M059J (cell line): ENCODE results near the gene TAF1C. TPM values are rescaled to one million over a fixed set of nuclear protein-coding genes. Genes with fewer than 3 reads are reported as not detected.

Experiments used
- DNase-seq: peaks from one replicate; pipeline ENCODE4 v3.0.0-alpha.2; 2012; ENCODE audit warnings: low read depth
- total RNA-seq: library from RNA; depleted of rRNA; stranded (reverse); fragments of >200 nt; shearing (Covaris generic); gene quantifications from 2 replicates; pipeline ENCODE4 v1.2.3, GENCODE V29; 2014

TAF1C gene
- total RNA-seq, 1 experiment from 2014 or later = 15.1 TPM

DNA sequence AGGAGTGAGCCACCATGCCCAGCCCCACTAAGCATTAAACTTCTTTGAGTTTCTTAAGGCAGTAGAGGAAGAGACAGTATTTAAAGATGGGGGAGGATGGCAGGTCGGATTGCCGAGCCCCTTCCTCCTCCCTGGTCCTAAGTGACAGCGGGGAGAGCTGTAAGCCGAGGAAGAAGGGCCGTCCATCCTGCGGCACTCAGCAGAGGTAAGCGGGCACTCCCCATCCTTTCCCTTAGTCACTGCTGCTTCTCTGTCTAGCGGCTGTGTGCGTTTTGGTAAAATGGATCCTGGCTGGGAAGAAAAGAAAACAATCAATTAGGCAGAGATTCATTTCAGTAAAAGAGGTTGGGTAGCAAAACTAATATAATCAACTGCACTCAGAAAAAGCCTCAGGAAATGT is 27.9 kb downstream of the TAF1C start:
- no peak for DNase-seq

DNA sequence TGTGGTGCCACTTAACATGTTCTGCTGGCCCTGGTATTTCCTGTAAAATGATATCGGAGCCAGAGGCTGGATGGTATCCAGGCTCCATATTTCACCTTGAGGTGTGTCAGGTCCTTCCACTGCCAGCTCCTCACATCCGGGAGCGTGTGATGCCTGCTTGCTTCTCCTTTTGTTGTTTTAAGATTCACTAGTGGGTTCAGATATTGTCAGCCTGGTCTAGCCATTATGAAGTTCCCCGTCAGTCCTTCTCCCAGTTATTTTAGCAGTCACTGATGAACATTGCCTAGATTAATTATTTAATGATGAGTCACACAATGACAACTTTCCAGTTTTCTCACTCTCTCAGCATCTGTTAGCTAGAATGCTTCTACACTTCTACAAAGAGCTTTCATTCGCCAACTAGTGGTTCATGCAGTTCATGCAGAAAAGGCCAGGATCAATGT is 30.5 kb downstream of the TAF1C start:
- peak; percentile 61 for DNase-seq

DNA sequence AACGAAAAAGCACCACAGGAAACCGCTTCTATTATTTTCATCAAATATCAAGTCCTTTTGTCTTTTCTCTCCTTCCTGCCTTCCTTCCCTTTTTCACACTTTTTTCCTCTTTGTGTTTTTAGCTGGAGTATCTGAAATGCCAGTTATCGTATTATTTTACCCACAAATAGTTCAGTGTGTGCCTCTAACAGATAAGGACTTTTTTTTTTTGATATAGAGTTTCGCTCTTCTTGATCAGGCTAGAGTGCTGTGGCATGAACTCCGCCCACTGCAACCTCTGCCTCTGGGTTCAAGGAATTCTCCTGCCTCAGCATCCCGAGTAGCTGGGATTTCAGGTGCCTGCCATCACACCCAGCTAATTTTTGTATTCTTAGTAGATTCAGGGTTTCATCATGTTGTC is 31.1 kb downstream of the TAF1C start:
- DNase-seq = no peak

DNA sequence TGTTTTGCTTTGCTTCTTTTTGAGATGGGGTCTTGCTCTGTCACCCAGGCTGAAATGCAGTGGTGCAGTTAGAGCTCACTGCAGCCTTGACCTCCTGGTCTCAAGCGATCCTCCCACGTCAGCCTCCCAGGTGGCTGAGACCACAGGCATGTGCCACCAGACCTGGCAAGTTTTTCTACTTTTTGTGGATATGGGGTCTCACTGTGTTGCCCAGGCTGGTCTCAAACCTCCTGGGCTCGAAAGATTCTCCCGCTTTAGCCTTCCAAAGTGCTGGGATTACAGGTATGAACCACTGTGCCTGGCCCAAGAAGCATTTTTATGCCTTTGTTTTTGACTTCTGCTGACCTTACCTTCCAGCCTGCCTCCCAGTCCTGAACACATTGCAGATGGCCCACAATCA is 31.6 kb downstream of the TAF1C start:
- DNase-seq = no peak

DNA sequence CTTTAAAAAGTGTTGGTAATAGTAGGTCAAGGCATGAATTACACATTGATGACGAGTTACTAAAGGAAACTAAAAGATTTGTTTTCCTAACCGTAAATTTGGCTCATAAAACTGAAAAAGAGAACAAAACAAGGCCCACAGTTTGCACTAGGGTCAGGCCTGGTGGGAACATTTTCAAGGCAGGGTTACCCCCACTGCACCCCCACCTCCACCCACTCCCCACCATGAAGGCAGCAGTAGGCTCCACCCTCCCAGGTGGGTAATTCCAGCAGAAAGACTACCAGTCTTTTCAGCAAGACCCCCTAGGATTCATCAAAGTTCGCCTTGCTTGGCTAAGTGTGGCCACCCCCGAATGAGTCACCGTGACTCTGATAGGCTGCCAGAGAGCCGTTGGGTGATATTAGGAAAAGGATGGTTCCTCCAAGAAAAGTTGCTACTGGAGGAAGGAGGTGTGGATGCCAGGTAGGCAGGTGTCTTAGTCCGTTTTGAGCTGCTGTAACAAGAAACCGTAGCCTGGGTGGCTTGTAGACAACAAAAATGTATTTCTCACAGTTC is 33.1 kb downstream of the TAF1C start:
- DNase-seq = no peak

DNA sequence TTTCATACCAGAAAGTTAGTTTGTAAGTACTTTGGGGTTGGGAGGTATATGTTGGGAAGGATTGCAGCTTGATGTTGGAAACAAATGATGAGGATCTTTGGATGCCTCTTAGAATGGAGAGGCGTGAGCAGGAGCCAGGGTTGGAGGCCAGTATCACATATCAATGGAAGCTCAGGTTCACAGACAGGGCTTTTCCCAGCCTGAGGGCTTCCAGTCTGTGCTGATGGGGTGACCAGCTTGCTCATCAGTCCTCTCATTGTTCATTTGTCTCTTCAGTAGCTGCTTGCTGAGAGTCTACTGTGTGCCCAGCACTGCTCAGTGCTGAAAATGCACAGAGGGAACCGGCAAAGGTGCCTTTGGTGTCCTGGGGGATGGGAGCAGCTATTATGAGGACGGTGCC is 35.9 kb downstream of the TAF1C start:
- DNase-seq = peak; percentile 16

DNA sequence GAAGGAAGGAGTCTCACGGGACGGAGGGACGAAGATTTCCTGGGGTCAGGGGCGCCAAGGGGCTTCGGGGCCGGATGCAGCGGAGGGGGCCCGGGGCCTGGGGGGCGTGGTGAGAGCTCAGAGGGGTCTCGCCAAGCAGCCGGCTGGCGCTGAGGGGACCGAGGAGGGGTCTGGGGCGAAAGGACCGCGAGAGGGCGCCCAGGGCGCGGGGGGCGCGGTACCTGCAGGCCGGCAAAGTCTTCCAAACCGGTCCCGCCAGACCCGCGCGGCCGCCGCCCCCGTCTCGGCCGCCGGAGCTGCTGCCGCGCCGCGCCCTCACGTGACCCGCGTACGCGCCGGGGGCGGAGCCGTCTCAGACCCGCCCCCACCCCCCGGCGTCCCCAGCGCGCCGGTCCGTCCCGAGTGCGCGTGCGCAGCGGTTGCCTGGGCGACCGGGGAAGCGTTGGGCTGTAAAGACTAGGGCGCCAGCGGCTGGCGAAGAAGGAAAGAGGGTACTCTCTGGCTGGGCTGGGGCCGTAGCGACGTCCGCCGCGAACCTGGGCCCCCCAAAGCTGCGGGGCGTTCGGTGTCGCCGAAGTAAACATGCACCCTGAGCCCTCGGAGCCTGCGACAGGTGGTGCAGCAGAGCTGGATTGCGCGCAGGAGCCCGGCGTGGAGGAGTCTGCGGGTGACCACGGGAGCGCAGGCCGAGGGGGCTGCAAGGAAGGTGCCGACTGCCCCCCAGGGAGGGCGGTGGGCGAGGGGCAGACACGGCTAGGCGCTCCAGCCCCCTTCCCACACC is 41.8 kb downstream of the TAF1C start, which contains the start of the genes DNAAF1 and HSDL1:
DNAAF1 (plus strand) TSS at position 450 of the 781 bp plus-strand sequence; CDS start at position 583, 133 bp downstream.
HSDL1 (minus strand) TSS at position 319 of the 781 bp plus-strand sequence. CDS start 13,856 bp downstream, outside the sequence.
- DNase-seq = peak; percentile 80

DNA sequence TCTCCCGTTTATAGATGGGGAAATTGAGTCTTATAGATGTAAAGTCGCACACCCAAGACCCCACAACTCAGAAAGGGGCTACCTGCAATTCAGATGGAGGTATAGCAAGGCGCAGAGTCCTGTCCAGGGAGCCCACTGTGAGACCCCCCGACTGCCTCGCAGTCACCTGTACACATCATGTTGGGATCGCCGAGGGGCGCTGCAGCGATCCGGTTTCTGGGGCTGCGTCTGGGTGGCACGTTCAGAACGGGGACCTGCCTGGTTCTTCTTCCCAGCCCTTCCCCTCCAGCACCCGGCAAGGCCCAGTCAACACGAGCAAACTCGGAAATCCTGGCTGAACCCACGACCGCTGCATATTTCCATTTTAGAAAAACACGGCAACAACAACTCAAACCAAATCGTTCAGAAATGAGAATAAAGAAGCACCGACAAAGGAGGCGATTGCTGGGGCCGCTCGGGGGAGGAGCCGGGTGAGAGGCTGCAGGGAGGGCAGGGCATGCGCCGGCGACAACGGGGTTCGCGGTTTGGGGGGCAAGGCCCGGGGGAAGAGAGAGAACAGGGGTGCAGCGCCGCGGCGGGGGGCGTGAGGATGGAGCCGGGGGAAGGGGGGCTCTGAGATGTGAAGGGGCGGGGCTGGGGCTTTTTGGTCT is 42.5 kb downstream of the TAF1C start:
- DNase-seq = peak; percentile 32

DNA sequence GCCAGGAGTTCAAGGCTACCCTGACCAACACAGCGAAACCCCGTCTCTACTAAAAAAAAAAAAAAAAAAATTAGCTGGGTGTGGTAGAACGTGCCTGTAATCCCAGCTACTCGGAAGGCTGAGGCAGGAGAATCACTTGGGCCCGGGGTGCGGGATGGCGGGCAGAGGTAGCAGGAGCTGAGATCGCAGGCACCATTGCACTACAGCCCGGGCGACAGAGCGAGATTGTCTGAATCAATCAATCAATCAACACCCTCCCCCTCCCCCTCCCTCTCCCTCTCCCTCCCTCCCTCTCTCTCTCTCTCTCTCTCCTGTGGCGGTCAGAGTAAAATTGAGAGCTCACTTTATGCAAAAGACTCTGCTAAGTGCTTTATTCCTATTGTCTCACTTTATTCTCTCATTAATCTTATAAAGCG is 43.1 kb downstream of the TAF1C start:
- DNase-seq = no peak

DNA sequence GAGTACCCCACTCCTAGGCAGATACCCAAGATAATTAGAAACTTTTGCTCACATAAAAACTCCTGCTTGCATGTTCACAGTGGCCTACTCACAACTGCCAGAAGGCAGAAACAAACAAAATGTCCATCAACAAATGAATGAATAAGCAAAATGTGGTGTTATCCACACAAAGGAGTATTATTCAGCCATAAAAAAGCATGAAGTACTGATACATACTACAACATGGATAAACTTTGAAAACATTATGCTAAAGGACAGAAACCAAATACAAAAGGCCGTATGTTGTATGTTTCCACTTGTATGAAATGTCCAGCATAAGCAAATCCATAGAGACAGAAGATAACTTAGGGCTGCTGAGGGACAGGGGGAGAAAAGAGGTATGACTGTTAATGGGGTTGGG is 43.8 kb downstream of the TAF1C start:
- no peak for DNase-seq

DNA sequence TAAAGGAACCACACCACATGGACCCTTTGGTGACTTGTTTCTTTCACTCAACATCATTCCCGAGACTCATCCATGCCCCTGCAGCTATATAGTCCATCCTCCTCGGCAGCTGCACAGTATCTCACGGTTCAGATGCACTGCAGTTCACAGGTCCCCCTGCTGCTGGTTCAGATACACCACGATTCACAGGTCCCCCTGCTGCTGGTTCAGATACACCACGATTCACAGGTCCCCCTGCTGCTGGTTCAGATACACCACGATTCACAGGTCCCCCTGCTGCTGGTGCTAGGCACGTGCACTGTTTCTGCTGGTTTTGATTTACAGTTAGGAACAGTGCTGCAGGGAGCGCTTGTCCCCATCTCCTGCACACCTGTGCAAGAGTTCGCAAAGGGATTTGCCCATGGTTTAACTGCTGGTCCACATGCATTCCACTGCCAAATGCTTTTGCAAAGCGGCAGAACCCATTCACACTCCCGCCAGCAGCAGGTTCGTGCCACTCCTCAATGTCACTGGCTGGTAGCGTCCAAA is 45.6 kb downstream of the TAF1C start:
- no peak for DNase-seq

DNA sequence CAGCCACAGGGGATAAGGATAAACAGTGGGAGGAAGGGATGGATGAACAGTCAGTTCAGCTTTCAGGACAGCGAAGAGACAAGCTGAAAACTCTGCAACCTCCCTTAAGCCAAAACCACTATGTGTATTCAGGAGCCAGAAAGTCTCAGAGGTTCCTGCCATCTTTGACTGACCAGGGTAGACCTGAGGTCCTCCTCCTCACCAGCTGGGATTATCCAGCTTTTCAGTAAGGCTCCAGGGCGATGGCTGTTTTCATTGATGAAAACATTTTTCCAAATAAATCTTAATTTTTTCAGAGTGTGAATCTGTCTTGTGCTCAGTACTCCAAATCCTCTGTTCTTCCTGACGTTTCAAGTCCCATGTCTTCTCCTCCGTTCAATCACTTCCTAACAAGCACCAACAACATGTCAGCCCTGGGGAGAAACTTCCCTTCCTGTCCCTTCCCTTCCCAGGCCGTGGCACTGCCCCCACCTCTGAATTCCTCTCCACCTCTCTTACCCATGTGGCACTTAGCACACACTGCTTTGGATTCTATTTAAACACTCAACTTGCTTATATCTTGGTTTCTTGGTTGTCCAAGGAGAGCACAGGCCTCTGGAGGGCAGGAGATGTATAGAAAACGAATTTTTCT is 47.1 kb downstream of the TAF1C start:
- no peak for DNase-seq

DNA sequence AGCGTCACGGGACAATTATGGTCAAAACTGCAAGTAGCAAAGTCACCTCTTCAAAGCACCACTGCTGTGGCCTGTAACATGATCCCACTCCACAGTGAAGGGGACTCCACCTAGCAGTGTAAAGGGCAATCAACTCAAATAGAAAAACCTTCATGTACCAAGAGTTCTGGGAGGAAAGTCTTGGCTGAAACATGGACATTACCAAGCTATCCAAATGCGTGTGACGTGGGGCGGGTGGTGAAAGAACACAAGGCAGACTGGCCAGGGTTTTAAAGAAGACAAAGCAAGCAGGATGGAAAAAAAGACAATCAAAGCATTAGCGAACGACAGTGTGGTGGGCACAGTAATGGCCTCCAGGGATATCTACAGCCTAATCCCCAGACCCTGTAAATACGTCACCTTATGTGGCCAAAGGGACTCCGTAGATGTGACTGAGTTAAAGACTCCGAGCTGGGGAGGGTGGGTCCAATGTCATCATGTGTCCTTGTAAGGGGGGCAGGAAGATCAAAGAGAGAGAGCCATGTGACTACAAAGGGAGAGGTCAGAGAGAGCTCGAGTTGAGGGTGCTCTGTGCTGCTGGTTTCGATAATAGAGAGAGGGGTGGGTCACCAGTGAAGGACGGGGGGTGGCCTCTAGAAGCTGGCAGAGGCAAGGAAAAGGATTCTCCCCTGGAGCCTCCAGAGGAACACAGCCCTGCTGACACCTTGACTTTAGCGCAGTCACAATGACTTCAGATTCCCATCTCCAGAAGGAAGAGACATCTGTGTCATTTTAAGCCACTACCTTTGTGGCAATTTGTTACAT is 47.8 kb downstream of the TAF1C start:
- peak; percentile 75 for DNase-seq

DNA sequence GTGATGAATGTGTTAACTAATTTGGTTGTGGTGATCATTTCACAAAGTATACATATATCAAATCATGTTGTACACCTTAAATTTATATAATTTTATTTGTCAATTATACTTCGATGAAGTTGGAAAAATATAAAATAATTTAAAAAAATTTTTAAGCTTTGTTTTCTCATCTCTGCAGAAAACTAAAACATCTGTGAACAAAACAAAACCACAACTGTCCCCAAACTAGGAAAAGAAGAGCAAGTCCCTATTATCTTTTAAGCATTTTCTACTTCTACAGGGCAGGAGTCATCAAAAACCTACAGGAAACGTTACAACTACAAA is 48.4 kb downstream of the TAF1C start:
- no peak for DNase-seq

DNA sequence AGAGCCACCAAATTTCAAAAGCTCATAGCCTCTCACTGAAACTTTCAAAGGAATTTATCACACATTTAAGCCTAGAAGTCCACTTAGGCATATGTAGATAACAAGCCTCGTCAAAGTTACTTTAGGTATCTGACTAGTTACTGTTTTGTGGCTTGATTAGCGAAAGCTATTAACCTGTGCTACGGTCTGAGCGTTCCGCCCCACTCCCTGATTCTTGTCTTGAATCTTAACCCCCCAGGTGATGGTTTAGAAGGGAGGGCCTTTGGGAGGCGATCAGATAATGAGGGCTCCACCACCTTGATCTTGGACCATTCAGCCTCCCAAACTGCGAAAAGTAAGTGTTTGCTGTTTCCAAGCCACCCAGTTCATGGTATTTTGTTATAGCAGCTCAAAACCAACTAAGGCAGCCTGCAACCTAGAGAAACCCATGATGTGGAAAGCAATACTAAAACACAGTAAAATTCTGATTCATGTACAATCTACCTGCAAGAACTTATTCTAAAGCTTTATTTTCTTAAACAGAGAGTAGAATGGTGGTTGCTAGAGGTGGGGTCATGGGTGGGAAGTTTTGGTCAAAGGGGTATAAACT is 49.0 kb downstream of the TAF1C start:
- DNase-seq = no peak

DNA sequence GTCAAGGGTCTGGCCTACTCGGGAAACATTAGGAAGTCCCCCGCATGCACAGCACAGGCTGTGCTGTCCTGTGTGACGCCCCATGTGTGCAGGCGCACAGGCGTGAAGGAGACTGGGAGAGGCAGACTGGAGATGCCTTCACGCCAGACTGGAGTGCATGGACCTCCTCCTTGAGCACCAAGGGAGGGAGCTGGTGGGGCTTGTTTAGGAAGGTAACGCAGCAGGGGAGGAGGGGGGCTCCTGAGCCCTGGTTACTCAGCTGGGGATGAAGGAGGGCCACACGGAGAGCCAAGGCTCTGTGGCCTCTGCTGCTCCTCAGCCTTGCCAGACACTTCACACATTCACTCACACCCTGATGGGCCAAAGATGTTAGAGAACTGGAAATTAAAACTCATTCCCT is 49.6 kb downstream of the TAF1C start:
- no peak for DNase-seq

DNA sequence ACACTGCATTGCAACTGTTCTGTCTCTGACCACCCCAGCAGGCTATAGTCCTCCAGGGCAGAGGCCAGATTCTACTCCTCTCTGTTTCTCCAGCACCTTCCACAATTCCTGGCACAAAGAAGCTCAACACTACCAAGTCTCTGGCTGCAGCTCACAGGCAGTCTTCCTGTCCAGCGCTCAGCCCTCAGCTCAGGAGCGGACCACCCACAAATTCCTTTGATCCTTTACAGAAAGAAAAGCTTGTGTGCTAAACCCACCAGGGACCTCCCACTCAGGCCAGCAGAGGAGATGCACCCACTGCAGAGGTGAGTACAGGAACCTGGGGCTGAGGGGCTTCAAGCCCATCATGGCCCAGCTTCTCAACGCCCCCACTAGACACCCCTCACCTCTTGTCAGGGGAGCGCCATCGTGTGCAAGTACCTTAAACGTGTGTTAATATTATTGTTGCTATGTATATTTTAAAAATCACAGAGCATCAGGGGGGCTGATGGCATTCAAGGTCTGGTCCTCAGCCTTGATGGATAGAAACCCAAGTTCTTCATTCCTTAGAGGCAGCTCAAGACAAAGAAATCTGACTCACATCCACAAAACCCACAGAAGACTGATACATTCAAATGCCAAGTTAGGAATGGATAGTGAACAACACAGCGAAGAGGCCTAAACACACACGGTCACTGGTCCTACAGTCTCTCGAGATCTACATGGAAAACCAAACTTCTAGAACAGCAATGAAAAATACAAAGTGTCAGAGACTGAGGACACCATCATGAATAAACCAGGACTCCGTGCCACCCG is 50.3 kb downstream of the TAF1C start:
- no peak for DNase-seq

DNA sequence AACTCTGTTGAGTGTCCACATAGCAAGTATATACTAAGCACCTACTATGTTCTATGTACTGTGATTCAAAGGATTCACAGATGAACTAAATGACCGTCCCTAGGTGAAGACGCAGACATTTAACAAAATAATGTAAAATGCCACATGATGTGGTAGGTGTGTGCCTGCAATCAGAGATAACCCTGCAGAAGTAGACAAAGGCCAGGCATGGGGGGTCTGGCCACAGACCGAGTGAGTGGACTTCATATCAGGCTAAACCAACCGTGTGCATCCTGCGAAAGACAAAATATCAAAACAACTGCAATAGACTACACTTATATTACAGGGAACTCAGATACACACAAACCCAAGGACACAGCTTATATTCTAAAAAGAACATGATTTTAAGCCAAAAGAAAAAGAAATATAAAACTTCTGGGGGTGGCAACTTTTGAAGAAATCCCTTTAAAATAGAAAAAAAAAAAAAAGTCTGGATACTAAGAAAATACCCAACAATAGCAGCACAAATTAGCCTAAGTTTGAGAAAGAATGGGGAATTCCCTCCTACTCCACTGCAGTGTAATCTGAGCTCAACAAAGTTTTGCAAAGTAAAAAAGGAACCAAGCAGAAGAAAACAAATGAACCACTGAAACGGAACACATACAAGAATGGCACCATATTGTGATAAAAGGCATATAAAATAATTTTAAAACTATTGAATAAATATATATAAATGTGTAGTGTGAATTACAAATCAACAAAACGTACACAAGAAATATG is 54.2 kb downstream of the TAF1C start:
- DNase-seq = no peak

DNA sequence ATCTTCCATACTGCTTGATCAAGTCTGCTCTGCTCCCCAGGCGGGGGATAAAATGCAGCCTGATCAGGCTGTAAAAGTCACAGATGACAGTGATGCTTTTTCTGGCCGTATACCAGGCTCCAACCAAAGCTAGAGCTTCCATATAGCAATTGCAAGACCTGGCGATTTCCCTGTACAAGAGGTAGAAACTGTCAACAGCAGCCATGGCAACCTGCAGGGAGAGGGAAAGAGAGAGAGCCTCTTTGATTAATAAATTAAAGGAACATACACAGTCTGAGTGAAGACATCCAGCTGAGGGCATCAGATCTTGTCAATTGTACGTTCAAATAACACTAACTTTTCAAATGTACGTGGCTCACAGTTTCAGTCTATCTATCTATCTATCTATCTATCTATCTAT is 55.7 kb downstream of the TAF1C start:
- no peak for DNase-seq
